Caco-2 (cell line): Measurements from ENCODE around the gene HHLA2. TPM values are rescaled to one million over a fixed set of nuclear protein-coding genes. Genes with fewer than 3 reads are reported as not detected.

Source experiments
- BruUV-seq: library from RNA; stranded (reverse); fragments of 400-500 nt; replicated peaks from 2 replicates; lab custom pipeline; 2021; lab: Mats Ljungman, UMichigan
- CTCF ChIA-PET: fragments of 300-600 bp; sonication (Branson Sonifier 250); formaldehyde crosslinking; loops from one replicate; lab custom pipeline; 2022; ENCODE audit warnings: antibody characterized with exemption; lab: Charles Lee
- POLR2A ChIA-PET: fragments of 300-600 bp; sonication (Branson Sonifier 250); formaldehyde crosslinking; loops from one replicate; lab custom pipeline; 2022; ENCODE audit warnings: antibody characterized with exemption; lab: Charles Lee
- DNase-seq, 2 experiments: peaks; one replicate each; pipeline versions ENCODE4 v3.0.0 to v3.0.0-alpha.2; 2020 to 2022
- H3K27me3 ChIP-seq: replicated peaks from 2 replicates; pipeline ENCODE4 v1.6.0; 2011; ENCODE audit warnings: low read length; ENCODE audit not compliant: control insufficient read depth, insufficient read depth
- H3K36me3 ChIP-seq: 2 replicates; pipeline ENCODE4 v1.5.1; 2011; ENCODE audit warnings: low read length; ENCODE audit not compliant: control insufficient read depth, insufficient read depth
- H3K4me1 ChIP-seq: fragments of 250-450 bp; sonication (Bioruptor Pico); 2 replicates; pipeline ENCODE4 v1.5.1; 2020; ENCODE audit warnings: mild to moderate bottlenecking
- H3K4me3 ChIP-seq: 2 replicates; pipeline ENCODE4 v1.5.1; 2011; ENCODE audit warnings: low read depth, mild to moderate bottlenecking, control low read depth, low read length
- H3K9me3 ChIP-seq: fragments of 250-450 bp; sonication (Bioruptor Pico); 2 replicates; pipeline ENCODE4 v1.5.1; 2020; ENCODE audit warnings: mild to moderate bottlenecking, moderate library complexity
- H3K27ac Mint-ChIP-seq: one replicate; pipeline ENCODE4 v1.8.0; 2022; ENCODE audit warnings: mixed read lengths; ENCODE audit not compliant: unreplicated experiment
- H3K27me3 Mint-ChIP-seq: one replicate; pipeline ENCODE4 v1.8.0; 2022; ENCODE audit warnings: mixed read lengths; ENCODE audit not compliant: insufficient read depth, unreplicated experiment
- H3K36me3 Mint-ChIP-seq: one replicate; pipeline ENCODE4 v1.8.0; 2022; ENCODE audit warnings: mild to moderate bottlenecking, mixed read lengths; ENCODE audit not compliant: insufficient read depth, unreplicated experiment
- H3K4me1 Mint-ChIP-seq: one replicate; pipeline ENCODE4 v1.8.0; 2022; ENCODE audit warnings: low read depth, mixed read lengths; ENCODE audit not compliant: unreplicated experiment
- H3K4me3 Mint-ChIP-seq: one replicate; pipeline ENCODE4 v1.8.0; 2022; ENCODE audit warnings: mild to moderate bottlenecking, moderate library complexity, mixed read lengths; ENCODE audit not compliant: unreplicated experiment
- H3K9me3 Mint-ChIP-seq: one replicate; pipeline ENCODE4 v1.8.0; 2022; ENCODE audit warnings: mixed read lengths; ENCODE audit not compliant: unreplicated experiment
- CTCF ChIP-seq, 2 experiments: fragments of 200-600 bp in 1 of 2; IDR thresholded peaks; 1 replicate in 1 of 2; 2 replicates in 1 of 2; pipeline versions ENCODE4 v1.5.1 to v1.8.0; 2011 to 2022; ENCODE audit warnings: antibody characterized with exemption in 1 of 2, control low read depth in 1 of 2, inconsistent platforms in 1 of 2, low read depth in 1 of 2, low read length in 1 of 2, mild to moderate bottlenecking in 1 of 2, moderate library complexity in 1 of 2; ENCODE audit not compliant: insufficient read depth in 1 of 2, severe bottlenecking in 1 of 2, unreplicated experiment in 1 of 2
- intact Hi-C: fragments of 100-400 bp; cut with micrococcal nuclease; formaldehyde crosslinking; loops from one replicate; pipeline ENCODE4 v1.10.0; 2022; ENCODE audit not compliant: unreplicated experiment
- total RNA-seq: library from RNA; stranded (reverse); gene quantifications from 2 replicates; pipeline ENCODE4 v1.2.3, GENCODE V29; 2022

The HHLA2 gene
- total RNA-seq, 1 experiment from 2014 or later = 0.50 TPM

GRCh38 chr3:108393128-108393900 is 97.0 kb downstream of the HHLA2 start:
- no peaks in the 10 kb centered on the region for H3K4me1 ChIP-seq
- TF ChIP-seq CTCF (IDR thresholded peaks at IDR 0.05; ENCODE audit: insufficient read depth in 1 of 2, low read depth in 1 of 2, low read length in 1 of 2, severe bottlenecking in 1 of 2, unreplicated experiment in 1 of 2) = no peak
- Mint-ChIP-seq H3K4me3 (no peak overlapping the region), H3K36me3 (no peaks in the 10 kb centered on the region), H3K4me1 (no peaks in the 10 kb centered on the region), H3K27me3 (no peaks in the 10 kb centered on the region), H3K27ac (no peak overlapping the region), H3K9me3 (no peaks in the 10 kb centered on the region)
- CTCF ChIA-PET = no interaction called here
- no TSS peak for BruUV-seq
- H3K27me3 ChIP-seq = no peaks in the 10 kb centered on the region
- no peaks in the 10 kb centered on the region for H3K9me3 ChIP-seq
- no peaks in the 10 kb centered on the region for H3K36me3 ChIP-seq
- POLR2A ChIA-PET = no interaction called here
- intact Hi-C loops = no loop called here
- H3K4me3 ChIP-seq = no peak overlapping the region
- DNase-seq = no peak

GRCh38 chr3:108394016-108394415 is 97.7 kb downstream of the HHLA2 start:
- no TSS peak for BruUV-seq
- intact Hi-C loops = no loop called here
- Histone ChIP-seq H3K9me3 (no peaks in the 10 kb centered on the region), H3K4me1 (no peaks in the 10 kb centered on the region), H3K36me3 (no peaks in the 10 kb centered on the region), H3K27me3 (no peaks in the 10 kb centered on the region), H3K4me3 (no peak overlapping the region)
- Mint-ChIP-seq H3K27me3 (no peaks in the 10 kb centered on the region), H3K4me3 (no peak overlapping the region), H3K9me3 (no peaks in the 10 kb centered on the region), H3K36me3 (no peaks in the 10 kb centered on the region), H3K4me1 (no peaks in the 10 kb centered on the region), H3K27ac (no peak overlapping the region)
- TF ChIP-seq CTCF (IDR thresholded peaks at IDR 0.05; ENCODE audit: insufficient read depth in 1 of 2, low read depth in 1 of 2, low read length in 1 of 2, severe bottlenecking in 1 of 2, unreplicated experiment in 1 of 2) = no peak
- ChIA-PET CTCF (no interaction called here), POLR2A (no interaction called here)
- no peak for DNase-seq

- intact Hi-C loops = no loop called here
Observed at GRCh38 chr3:108394563-108394962, 98.2 kb downstream of the HHLA2 start.

More at GRCh38 chr3:108394563-108394962, 98.2 kb downstream of the HHLA2 start:
- Mint-ChIP-seq H3K27ac (no peak overlapping the region), H3K4me1 (no peaks in the 10 kb centered on the region), H3K9me3 (no peaks in the 10 kb centered on the region), H3K4me3 (no peak overlapping the region), H3K36me3 (no peaks in the 10 kb centered on the region), H3K27me3 (no peaks in the 10 kb centered on the region)
- no peaks in the 10 kb centered on the region for H3K4me1 ChIP-seq
- no peak overlapping the region for H3K4me3 ChIP-seq
- TF ChIP-seq CTCF (IDR thresholded peaks at IDR 0.05; ENCODE audit: insufficient read depth in 1 of 2, low read depth in 1 of 2, low read length in 1 of 2, severe bottlenecking in 1 of 2, unreplicated experiment in 1 of 2) = no peak
- DNase-seq = no peak
- no peaks in the 10 kb centered on the region for H3K9me3 ChIP-seq
- H3K27me3 ChIP-seq = no peaks in the 10 kb centered on the region
- POLR2A ChIA-PET = no interaction called here
- H3K36me3 ChIP-seq = no peaks in the 10 kb centered on the region
- CTCF ChIA-PET = no interaction called here
- no TSS peak for BruUV-seq
